SK-N-SH (cell line): ENCODE data around the gene S1PR5. TPM values are rescaled to one million over a fixed set of nuclear protein-coding genes. Genes with fewer than 3 reads are reported as not detected.

Source experiments
- CTCF ChIA-PET: fragments of 300-600, 350-600 bp; formaldehyde crosslinking; extraction: SDS; loops from one replicate; lab custom pipeline; 2021; lab: Yijun Ruan, JAX
- POLR2A ChIA-PET: fragments of 350-600 bp; sonication (Branson Sonifier 250); formaldehyde crosslinking; extraction: SDS; loops from one replicate; lab custom pipeline; 2020; ENCODE audit warnings: antibody characterized with exemption, inconsistent platforms; lab: Yijun Ruan, JAX
- DNase-seq: peaks from one replicate; pipeline ENCODE4 v3.0.0; 2012
- H2AFZ ChIP-seq: fragments of 200-600 bp; sonication (generic); 2 replicates; pipeline ENCODE4 v1.8.1; 2016; ENCODE audit warnings: antibody characterized with exemption, mild to moderate bottlenecking, low read depth
- H3F3A ChIP-seq: fragments of 200-600 bp; sonication (generic); replicated peaks from 2 replicates; pipeline ENCODE3; 2016; ENCODE audit warnings: antibody characterized with exemption, mild to moderate bottlenecking; ENCODE audit not compliant: insufficient read depth
- H3K27ac ChIP-seq, 2 experiments: fragments of 200-500 bp in 1 of 2; fragments of 200-600 bp in 1 of 2; sonication (Bioruptor generic) in 1 of 2; sonication (generic), shearing (Covaris generic) in 1 of 2; 2 replicates each; pipeline versions ENCODE4 v1.5.1 to v1.6.1; 2014 to 2016; ENCODE audit warnings: low read depth in 2 of 2, inconsistent platforms in 1 of 2, low read length in 1 of 2, mild to moderate bottlenecking in 1 of 2, mixed read lengths in 1 of 2
- H3K27me3 ChIP-seq: fragments of 200-600 bp; sonication (generic), shearing (Covaris generic); 2 replicates; pipeline ENCODE4 v1.6.1; 2016; ENCODE audit warnings: mixed run types; ENCODE audit not compliant: insufficient read depth
- H3K36me3 ChIP-seq, 2 experiments: fragments of 200-500 bp in 1 of 2; fragments of 200-600 bp in 1 of 2; sonication (Bioruptor generic) in 1 of 2; sonication (generic) in 1 of 2; replicated peaks in 1 of 2; 2 replicates each; pipeline versions ENCODE3 to v1.5.1; 2014 to 2016; ENCODE audit warnings: low read length in 1 of 2, mild to moderate bottlenecking in 1 of 2; ENCODE audit not compliant: insufficient read depth in 2 of 2, control insufficient read depth in 1 of 2
- H3K4me1 ChIP-seq, 2 experiments: fragments of 200-500 bp in 1 of 2; fragments of 200-600 bp in 1 of 2; sonication (Bioruptor generic) in 1 of 2; sonication (generic), shearing (Covaris generic) in 1 of 2; 2 replicates each; pipeline versions ENCODE4 v1.5.1 to v1.6.1; 2014 to 2016; ENCODE audit warnings: low read depth in 1 of 2, low read length in 1 of 2, mixed run types in 1 of 2; ENCODE audit not compliant: insufficient read depth in 2 of 2, control insufficient read depth in 1 of 2
- H3K4me2 ChIP-seq: fragments of 200-600 bp; sonication (generic), shearing (Covaris generic); 2 replicates; pipeline ENCODE4 v1.6.1; 2017; ENCODE audit warnings: mixed run types
- H3K4me3 ChIP-seq, 2 experiments: fragments of 200-500 bp in 1 of 2; fragments of 200-600 bp in 1 of 2; sonication (Bioruptor generic) in 1 of 2; sonication (generic), shearing (Covaris generic) in 1 of 2; 2 replicates each; pipeline versions ENCODE4 v1.5.1 to v1.8.1; 2014 to 2016; ENCODE audit warnings: low read depth in 2 of 2, inconsistent platforms in 1 of 2, low read length in 1 of 2, mild to moderate bottlenecking in 1 of 2, mixed read lengths in 1 of 2, moderate library complexity in 1 of 2
- H3K79me2 ChIP-seq: fragments of 200-600 bp; sonication (generic); 2 replicates; pipeline ENCODE4 v1.8.1; 2017; ENCODE audit warnings: mild to moderate bottlenecking; ENCODE audit not compliant: insufficient read depth
- H3K9ac ChIP-seq: fragments of 200-600 bp; sonication (generic); 2 replicates; pipeline ENCODE4 v1.6.1; 2017; ENCODE audit warnings: mixed run types
- H3K9me2 ChIP-seq: fragments of 200-600 bp; sonication (generic); 2 replicates; pipeline ENCODE4 v1.6.1; 2017; ENCODE audit warnings: mixed run types
- H3K9me3 ChIP-seq: fragments of 200-600 bp; sonication (generic); 2 replicates; pipeline ENCODE4 v1.6.1; 2017; ENCODE audit warnings: mixed run types, mild to moderate bottlenecking, moderate library complexity
- H4K20me1 ChIP-seq: fragments of 200-600 bp; sonication (generic); 2 replicates; pipeline ENCODE4 v1.6.1; 2017; ENCODE audit warnings: mild to moderate bottlenecking, mixed run types; ENCODE audit not compliant: insufficient read depth
- CHD2 ChIP-seq: fragments of 150-350 bp; IDR thresholded peaks from 2 replicates; pipeline ENCODE4 v1.6.1; 2018; ENCODE audit warnings: low read length; ENCODE audit not compliant: partially characterized antibody
- ELF1 ChIP-seq: IDR thresholded peaks from 2 replicates; pipeline ENCODE4 v1.4.0; 2012
- EP300 ChIP-seq, 2 experiments: IDR thresholded peaks; 2 replicates each; pipeline versions ENCODE4 v1.4.0 to v1.6.1; 2012; ENCODE audit warnings: borderline replicate concordance in 1 of 2, low read depth in 1 of 2, low read length in 1 of 2
- EZH2phosphoT487 ChIP-seq: fragments of 200-600 bp; sonication (generic); IDR thresholded peaks from 2 replicates; pipeline ENCODE4 v1.6.1; 2017; ENCODE audit warnings: low read depth, mixed run types, mild to moderate bottlenecking, antibody characterized with exemption, moderate library complexity, borderline replicate concordance
- FOSL2 ChIP-seq: IDR thresholded peaks from 2 replicates; pipeline ENCODE4 v1.4.0; 2012; ENCODE audit warnings: low read depth, mild to moderate bottlenecking, moderate library complexity, borderline replicate concordance
- FOXJ3 ChIP-seq: sonication (generic); formaldehyde crosslinking; IDR thresholded peaks from 2 replicates; pipeline ENCODE4 v1.5.1; 2020; ENCODE audit warnings: mild to moderate bottlenecking, missing genetic modification reagents
- FOXM1 ChIP-seq: IDR thresholded peaks from 2 replicates; pipeline ENCODE4 v1.4.0; 2012; ENCODE audit warnings: low read depth, mild to moderate bottlenecking
- GABPA ChIP-seq: IDR thresholded peaks from 2 replicates; pipeline ENCODE4 v1.4.0; 2012; ENCODE audit warnings: low read depth, mild to moderate bottlenecking
- GATA2 ChIP-seq: sonication (generic); formaldehyde crosslinking; IDR thresholded peaks from 2 replicates; pipeline ENCODE4 v1.5.0; 2020; ENCODE audit warnings: mild to moderate bottlenecking, missing genetic modification reagents
- JUND ChIP-seq: IDR thresholded peaks from 2 replicates; pipeline ENCODE4 v1.4.0; 2012
- MEF2A ChIP-seq: IDR thresholded peaks from 2 replicates; pipeline ENCODE4 v1.4.0; 2012; ENCODE audit warnings: low read depth, borderline replicate concordance
- MXI1 ChIP-seq: IDR thresholded peaks from 2 replicates; pipeline ENCODE4 v1.6.1; 2012; ENCODE audit warnings: mild to moderate bottlenecking, low read depth, low read length, improper control_type of control experiment
- NRF1 ChIP-seq: IDR thresholded peaks from 2 replicates; pipeline ENCODE4 v1.6.1; 2012; ENCODE audit warnings: low read depth, mild to moderate bottlenecking, low read length
- RAD21 ChIP-seq: IDR thresholded peaks from 2 replicates; pipeline ENCODE4 v1.6.1; 2012; ENCODE audit warnings: mild to moderate bottlenecking, low read length
- RCOR1 ChIP-seq: fragments of 150-350 bp; IDR thresholded peaks from 2 replicates; pipeline ENCODE4 v1.6.1; 2017; ENCODE audit warnings: antibody characterized with exemption, low read length
- RFX5 ChIP-seq: IDR thresholded peaks from 2 replicates; pipeline ENCODE4 v1.6.1; 2012; ENCODE audit warnings: mild to moderate bottlenecking, improper control_type of control experiment, low read length
- RXRA ChIP-seq: IDR thresholded peaks from 2 replicates; pipeline ENCODE4 v1.4.0; 2012; ENCODE audit warnings: low read depth, mild to moderate bottlenecking, borderline replicate concordance
- SIN3A ChIP-seq: IDR thresholded peaks from 2 replicates; pipeline ENCODE4 v1.6.1; 2012; ENCODE audit warnings: low read depth, mild to moderate bottlenecking, low read length, moderate library complexity, borderline replicate concordance
- SMC3 ChIP-seq: IDR thresholded peaks from 2 replicates; pipeline ENCODE4 v1.6.1; 2012; ENCODE audit warnings: low read depth, low read length, improper control_type of control experiment
- TAF1 ChIP-seq: IDR thresholded peaks from 2 replicates; pipeline ENCODE4 v1.6.1; 2012; ENCODE audit warnings: low read depth, mild to moderate bottlenecking, low read length, moderate library complexity, borderline replicate concordance
- TCF12 ChIP-seq: IDR thresholded peaks from 2 replicates; pipeline ENCODE4 v1.4.0; 2012
- TEAD4 ChIP-seq: IDR thresholded peaks from 2 replicates; pipeline ENCODE4 v1.4.0; 2012; ENCODE audit warnings: mild to moderate bottlenecking, borderline replicate concordance; ENCODE audit not compliant: insufficient read depth
- YY1 ChIP-seq: IDR thresholded peaks from 2 replicates; pipeline ENCODE4 v1.4.0; 2012; ENCODE audit warnings: low read depth, mild to moderate bottlenecking
- WGBS: methylation state at CpG from one replicate; pipeline ENCODE4 v1.1.6; 2017; ENCODE audit warnings: low lambda C conversion rate; 5-methylcytosine and 5-hydroxymethylcytosine counted together
- polyA plus RNA-seq, 3 experiments: library from polyadenylated mRNA; depleted of rRNA; stranded (reverse); fragments of >200 nt; gene quantifications; 2 replicates each; pipeline ENCODE4 v1.2.3, GENCODE V29; 2012
- TF ChIP-seq, protein P1 (sequence below): fragments of 150-350 bp; IDR thresholded peaks from 2 replicates; pipeline ENCODE4 v1.6.1; 2017; ENCODE audit warnings: antibody characterized with exemption, low read length, low read depth, borderline replicate concordance
- TF ChIP-seq, protein P2 (sequence below): IDR thresholded peaks from 2 replicates; pipeline ENCODE4 v1.4.0; 2012; ENCODE audit warnings: low read depth, borderline replicate concordance
- TF ChIP-seq, protein P3 (sequence below): fragments of 150-350 bp; IDR thresholded peaks from 2 replicates; pipeline ENCODE4 v1.6.1; 2016; ENCODE audit warnings: mild to moderate bottlenecking, low read depth, low read length
- TF ChIP-seq, protein P4 (sequence below): IDR thresholded peaks from 2 replicates; pipeline ENCODE4 v1.4.0; 2012; ENCODE audit warnings: low read depth, borderline replicate concordance
- TF ChIP-seq, protein P5 (sequence below): IDR thresholded peaks from 2 replicates; pipeline ENCODE4 v1.4.0; 2012; ENCODE audit warnings: low read depth

Gene S1PR5
- polyA plus RNA-seq, 1 of the 3 experiments (the other 2 are of a cell fraction) = 0.36 TPM

DNA sequence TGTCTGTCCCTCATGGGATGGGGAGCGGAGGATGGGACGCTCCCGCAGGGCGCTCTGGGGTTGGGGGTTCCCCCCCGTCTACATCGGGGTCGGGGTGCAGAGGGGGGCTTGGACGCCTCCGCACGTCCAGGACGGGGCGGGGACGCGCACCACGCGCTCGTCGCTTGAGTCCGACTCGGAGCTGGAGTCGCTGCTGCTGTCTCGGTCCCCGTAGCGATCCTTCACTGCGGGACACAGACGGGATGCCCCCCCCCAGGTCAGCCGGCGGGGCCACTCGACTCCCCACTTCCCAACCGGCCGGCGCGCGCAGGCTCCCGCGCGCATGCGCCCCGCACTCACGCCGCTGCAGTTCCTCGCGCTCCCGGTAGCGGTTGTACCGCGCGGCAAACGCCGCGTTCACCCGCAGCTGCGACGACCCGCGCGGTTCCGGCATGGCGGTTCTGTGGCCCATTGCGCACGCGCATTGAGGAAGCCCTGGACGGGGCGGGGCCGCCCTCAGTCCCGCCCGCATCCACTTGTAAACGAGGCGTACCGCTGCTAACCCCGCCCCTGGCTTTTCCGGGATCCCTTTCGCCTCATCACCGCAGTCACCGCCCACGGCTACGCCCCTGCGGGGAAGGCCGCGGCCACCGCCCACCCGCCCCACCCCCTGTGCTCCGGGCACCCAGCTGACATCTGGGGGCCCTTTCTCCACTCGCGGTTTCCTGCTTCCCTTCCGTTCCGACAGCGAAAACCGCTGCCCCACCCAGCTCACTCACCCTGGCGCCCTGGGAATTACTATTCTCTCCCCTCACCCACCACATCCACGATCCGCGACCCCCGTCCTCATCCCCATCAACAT lies 48.5 kb upstream of the S1PR5 start, which contains the start of gene KRI1:
TSS of gene KRI1 (minus strand) at position 444 of the 841 bp plus-strand sequence. CDS start at position 433, 11 bp downstream.
- Histone ChIP-seq H3K36me3 (peaks cover 0 to 2% of the 10 kb centered on the region in 2 experiments), H3K27me3 (no peaks in the 10 kb centered on the region), H3K9me3 (no peaks in the 10 kb centered on the region), H3F3A (peaks cover 13% of the 10 kb centered on the region), H3K4me3 (peak within 1 kb of the TSS; percentile 77 to 89), H3K9ac (peak within 1 kb of the TSS; percentile 91), H3K4me1 (peaks cover 8 to 30% of the 10 kb centered on the region in 2 experiments; a peak in 3 of 4 replicates), H4K20me1 (no peaks in the 10 kb centered on the region), H3K9me2 (no peaks in the 10 kb centered on the region), H2AFZ (peak within 1 kb of the TSS; percentile 89), H3K27ac (peak within 1 kb of the TSS; percentile 64 to 77; a peak in 3 of 4 replicates), H3K4me2 (peak within 1 kb of the TSS; percentile 99), H3K79me2 (peaks cover 37% of the 10 kb centered on the region)
- POLR2A ChIA-PET = interaction anchor here (0.6 to 0.8 kb wide), 3 partner anchors 13 to 104 kb away, joined by 3 read pairs; no protein-coding TSS in a partner anchor
- WGBS = 2% methylated on average over 18 of the region's 94 CpGs
- CTCF ChIA-PET = interaction anchor here (0.7 to 2.6 kb wide), 7 partner anchors 15 to 134 kb away, joined by 3 to 10 read pairs (median 6); no protein-coding TSS in a partner anchor
- peak; percentile 99 for DNase-seq
- TF ChIP-seq EZH2phosphoT487 (no peak), RFX5 (no peak), TEAD4 (no peak), GABPA (no peak; the same call in 1 of the 2 replicates), SIN3A (peak; percentile 69; the same call in 1 of the 2 replicates), RXRA (no peak), SMC3 (no peak), EP300 (IDR thresholded peaks at IDR 0.05; ENCODE audit: borderline replicate concordance in 1 of 2, low read depth in 1 of 2, low read length in 1 of 2) (no peak), ELF1 (peak; percentile 70), FOXJ3 (no peak), CHD2 (peak; percentile 11), MXI1 (peak; percentile 74), RCOR1 (no peak), YY1 (peak; percentile 83), NRF1 (peak; percentile 84), TCF12 (no peak), TAF1 (peak; percentile 58; the same call in 1 of the 2 replicates), MEF2A (no peak), RAD21 (no peak), FOXM1 (no peak), FOSL2 (no peak), JUND (no peak), GATA2 (CRISPR knock-in tag) (no peak)
- TF ChIP-seq, protein P1, sequence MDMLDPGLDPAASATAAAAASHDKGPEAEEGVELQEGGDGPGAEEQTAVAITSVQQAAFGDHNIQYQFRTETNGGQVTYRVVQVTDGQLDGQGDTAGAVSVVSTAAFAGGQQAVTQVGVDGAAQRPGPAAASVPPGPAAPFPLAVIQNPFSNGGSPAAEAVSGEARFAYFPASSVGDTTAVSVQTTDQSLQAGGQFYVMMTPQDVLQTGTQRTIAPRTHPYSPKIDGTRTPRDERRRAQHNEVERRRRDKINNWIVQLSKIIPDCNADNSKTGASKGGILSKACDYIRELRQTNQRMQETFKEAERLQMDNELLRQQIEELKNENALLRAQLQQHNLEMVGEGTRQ = no peak
- TF ChIP-seq, protein P2, sequence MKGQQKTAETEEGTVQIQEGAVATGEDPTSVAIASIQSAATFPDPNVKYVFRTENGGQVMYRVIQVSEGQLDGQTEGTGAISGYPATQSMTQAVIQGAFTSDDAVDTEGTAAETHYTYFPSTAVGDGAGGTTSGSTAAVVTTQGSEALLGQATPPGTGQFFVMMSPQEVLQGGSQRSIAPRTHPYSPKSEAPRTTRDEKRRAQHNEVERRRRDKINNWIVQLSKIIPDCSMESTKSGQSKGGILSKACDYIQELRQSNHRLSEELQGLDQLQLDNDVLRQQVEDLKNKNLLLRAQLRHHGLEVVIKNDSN = no peak
- TF ChIP-seq, protein P3, sequence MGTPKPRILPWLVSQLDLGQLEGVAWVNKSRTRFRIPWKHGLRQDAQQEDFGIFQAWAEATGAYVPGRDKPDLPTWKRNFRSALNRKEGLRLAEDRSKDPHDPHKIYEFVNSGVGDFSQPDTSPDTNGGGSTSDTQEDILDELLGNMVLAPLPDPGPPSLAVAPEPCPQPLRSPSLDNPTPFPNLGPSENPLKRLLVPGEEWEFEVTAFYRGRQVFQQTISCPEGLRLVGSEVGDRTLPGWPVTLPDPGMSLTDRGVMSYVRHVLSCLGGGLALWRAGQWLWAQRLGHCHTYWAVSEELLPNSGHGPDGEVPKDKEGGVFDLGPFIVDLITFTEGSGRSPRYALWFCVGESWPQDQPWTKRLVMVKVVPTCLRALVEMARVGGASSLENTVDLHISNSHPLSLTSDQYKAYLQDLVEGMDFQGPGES = no peak
- TF ChIP-seq, protein P4, sequence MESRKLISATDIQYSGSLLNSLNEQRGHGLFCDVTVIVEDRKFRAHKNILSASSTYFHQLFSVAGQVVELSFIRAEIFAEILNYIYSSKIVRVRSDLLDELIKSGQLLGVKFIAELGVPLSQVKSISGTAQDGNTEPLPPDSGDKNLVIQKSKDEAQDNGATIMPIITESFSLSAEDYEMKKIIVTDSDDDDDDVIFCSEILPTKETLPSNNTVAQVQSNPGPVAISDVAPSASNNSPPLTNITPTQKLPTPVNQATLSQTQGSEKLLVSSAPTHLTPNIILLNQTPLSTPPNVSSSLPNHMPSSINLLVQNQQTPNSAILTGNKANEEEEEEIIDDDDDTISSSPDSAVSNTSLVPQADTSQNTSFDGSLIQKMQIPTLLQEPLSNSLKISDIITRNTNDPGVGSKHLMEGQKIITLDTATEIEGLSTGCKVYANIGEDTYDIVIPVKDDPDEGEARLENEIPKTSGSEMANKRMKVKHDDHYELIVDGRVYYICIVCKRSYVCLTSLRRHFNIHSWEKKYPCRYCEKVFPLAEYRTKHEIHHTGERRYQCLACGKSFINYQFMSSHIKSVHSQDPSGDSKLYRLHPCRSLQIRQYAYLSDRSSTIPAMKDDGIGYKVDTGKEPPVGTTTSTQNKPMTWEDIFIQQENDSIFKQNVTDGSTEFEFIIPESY = no peak
- TF ChIP-seq, protein P5, sequence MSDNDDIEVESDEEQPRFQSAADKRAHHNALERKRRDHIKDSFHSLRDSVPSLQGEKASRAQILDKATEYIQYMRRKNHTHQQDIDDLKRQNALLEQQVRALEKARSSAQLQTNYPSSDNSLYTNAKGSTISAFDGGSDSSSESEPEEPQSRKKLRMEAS = peak; percentile 97
